HG02759 (cell line): ENCODE results near the gene NNAT.

Experiments used
- ATAC-seq: cut with Tn5 transposase; IDR thresholded peaks from one replicate; pipeline ENCODE4 v1.9.1; 2021; ENCODE audit warnings: mild to moderate bottlenecking, moderate library complexity; ENCODE audit not compliant: unreplicated experiment

NNAT gene

DNA sequence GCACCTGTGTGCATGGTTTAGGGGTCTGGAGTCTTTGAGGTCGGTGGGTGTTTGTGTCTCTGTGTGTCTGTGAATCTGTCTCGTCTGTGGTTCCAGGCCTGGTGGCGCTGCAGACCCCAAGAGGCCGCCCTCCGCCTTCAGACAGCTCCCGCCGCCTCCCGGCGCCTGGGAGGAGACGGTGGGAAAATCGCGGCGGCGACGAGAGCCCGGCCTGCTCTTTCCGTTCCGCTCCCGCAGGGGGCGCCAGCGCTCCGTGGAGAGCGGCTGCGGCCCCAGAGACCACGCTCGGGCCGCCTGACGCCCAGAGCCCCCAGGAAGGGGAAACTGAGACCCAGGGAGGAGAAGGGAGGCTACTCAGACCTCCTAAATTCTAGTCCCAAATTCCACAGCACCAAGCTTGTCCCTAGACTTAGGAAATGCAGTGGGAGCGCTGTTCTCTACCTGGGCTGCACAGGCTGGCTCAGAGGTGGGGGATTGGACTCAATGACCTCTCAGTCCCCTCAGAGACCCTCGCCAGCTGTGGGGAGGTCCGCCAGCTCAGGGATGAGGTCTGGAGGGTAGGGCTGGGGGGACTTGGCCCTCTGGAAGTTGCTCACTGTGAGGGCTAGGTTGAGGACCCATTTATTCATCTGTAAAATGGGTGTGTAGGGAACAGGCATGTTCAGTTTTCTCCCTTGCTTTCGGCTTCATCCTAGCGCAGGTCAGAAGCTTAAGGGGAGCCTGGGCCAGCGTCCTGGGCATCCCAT is 43.5 kb downstream of the NNAT start:
- ATAC-seq, result no peak

DNA sequence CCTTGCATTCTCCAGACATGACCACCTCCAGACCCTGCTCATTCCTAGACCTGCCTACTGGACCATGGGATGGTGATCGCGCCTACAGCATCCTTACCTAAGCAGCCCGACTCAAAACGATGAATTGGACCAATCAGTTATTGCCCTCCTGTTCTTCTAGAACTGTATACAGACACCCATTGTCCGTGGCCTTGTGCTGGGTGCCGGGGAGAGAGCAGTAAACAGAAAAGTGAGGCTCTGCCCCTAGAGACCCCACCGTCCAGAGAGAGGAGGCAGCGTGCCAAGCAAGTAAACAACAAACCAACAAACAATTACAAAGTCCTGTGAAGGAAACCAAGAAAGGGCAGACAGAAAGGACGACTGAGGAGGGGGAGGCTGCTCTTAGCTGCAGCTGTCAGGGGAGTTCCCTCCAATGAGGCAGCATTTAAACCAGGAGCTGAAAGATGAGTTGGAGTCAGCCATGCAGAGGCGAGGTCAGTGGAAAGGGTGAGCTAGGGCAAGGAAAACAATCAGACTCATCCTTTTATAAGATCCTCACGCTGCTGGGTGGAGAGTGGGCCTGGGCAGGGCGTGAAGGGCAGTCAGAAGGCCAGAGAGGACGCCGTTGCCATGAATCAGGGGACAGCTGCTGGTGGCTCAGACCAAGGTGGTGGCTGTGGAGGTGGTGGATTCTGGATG is 44.2 kb downstream of the NNAT start:
- no peak for ATAC-seq

DNA sequence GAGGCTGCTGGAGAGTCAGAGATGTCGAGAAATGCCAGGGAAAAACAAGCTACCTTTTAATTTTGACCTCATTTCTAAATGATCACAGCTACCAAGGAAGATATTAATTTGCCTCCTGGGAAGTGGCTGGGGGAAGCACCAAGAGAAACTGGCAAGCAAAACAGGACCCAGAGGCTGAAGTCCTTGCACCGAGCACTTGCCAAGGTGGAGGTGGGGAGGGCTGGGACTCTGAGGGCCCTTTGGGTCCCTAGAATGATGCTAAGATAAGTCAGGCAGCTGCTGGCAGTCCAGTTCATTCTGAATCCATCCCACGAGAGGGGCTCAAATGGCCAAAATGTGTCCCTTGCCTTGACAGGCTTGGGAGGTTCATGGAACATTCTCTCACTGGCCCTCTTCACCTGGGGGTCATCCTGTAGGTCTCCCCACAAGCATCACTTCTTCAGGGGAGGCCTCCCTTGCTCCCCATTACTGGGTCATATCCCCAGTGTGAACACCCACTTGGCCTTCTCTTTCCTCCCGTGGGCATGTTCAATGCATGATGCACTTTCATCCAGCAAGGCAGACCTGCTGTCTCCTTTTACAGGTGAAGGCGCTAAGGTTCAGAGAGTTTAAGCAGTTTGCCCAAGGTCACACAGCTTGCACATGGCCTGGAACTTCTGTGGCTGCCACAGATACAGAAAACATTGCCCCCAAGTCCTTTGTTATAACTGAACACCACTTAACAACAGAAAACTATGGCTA is 45.7 kb downstream of the NNAT start:
- ATAC-seq, result no peak

DNA sequence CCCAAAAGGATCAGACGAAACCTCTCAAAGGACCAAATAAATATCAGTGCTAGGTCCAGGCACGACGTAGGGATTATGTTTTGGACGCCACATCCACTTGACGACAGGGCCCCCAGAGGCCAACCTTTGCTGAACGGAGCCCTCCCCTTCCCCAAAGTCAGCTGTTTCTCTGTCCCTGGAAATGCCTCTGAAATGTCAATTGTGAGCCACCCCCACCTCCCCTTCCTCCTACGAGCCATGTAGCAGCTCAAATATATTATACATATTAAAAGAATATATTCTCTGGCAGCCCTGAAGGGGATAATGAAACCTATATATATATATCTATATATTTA is 46.2 kb downstream of the NNAT start:
- no peak for ATAC-seq

DNA sequence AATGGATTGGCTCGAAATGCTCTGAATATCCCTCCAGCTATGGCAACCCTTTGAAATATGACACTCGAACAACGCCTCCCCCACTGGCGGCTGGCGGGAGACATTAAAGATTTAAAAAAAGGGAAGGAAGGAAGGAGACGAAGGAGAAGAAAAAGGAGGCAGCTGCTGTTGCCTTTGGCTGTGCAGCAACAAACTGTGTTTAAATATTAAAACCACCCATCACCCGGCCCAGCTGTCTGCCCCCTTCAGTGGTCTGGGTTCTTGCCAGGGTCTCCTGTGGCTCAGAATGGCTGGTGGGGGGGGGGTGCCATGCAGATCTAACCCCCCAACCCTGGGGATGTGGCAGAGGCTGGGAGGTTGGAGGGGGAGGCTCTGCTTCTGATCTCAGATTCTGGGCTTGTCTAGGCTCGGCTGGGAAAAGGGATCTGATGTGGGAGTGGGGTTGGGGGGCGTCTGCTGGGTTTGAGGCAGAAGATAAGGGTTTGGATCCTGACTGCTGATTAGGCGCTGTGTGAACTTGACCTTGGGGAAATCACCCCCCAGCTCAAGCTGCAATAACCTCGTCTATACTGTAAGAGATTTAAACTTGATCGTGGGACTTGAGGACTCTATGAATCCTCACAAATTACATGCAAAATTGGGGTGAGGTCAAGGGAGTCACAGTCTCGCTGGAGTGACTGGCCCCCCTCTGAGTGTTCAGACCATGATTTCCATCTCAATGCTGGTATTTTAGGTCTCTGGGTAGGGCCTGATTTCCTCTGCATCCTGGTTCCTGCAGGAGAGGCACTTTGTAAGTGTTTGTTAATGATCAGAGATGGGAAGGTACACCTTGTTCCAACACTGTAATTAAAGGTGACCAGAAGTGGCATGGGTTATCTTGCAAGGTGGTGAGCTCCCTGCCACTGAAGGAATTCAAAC is 46.9 kb downstream of the NNAT start:
- no peak for ATAC-seq

DNA sequence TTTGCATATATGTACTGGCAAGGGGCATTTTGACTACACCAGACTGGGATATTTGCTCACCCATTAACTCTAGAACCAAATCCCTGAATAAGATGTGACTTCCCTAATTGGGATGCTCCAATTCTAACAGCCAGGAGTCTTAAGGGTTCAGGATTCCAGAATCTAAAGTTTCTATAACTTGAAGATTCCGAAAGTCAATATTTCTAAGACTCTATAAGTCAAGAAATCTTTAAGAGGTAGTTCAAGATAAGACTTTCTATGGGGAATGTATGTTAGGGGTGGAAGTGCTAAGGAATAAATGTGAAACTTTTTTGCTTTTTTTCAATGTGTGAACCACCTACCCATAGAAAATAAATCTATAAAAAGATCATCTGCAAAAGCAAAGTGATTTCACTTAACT is 49.4 kb downstream of the NNAT start:
- no peak for ATAC-seq

DNA sequence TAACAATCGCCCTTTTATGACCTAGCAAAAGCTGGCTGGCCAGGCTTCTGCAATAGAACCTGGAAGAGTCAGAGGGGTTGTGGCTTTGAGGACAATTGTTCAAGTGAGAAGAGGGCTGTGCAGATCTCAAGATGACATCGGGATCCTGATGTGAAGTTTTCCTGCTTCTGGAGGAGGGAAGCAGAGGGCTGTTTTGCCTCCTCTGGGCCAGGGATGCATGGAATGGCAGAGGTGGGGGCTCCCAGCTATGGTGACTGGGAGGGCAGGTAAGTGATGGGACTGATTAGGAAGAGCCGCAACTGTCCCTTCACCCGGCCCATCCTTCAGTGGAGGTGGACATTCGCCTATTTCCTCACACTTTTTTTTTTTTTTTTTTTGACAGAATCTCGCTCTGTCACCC is 50.0 kb downstream of the NNAT start:
- no peak for ATAC-seq
